Trophoblast cell (in vitro differentiated cells and primary cell): Measurements from ENCODE around the gene ADK.

Experiments
- DNase-seq, 2 donors: peaks; one replicate each; pipeline ENCODE4 v3.0.0-alpha.2; 2016
- H2AFZ ChIP-seq: 2 replicates; pipeline ENCODE4 v1.6.1; 2013; ENCODE audit warnings: low read length, moderate library complexity, mild to moderate bottlenecking; ENCODE audit not compliant: insufficient read depth, poor library complexity
- H2AK5ac ChIP-seq: 2 replicates; pipeline ENCODE4 v1.6.1; 2013; ENCODE audit warnings: mild to moderate bottlenecking, low read length
- H2BK120ac ChIP-seq: 2 replicates; pipeline ENCODE4 v1.6.1; 2013; ENCODE audit warnings: low read length, mild to moderate bottlenecking, moderate library complexity; ENCODE audit not compliant: insufficient read depth, poor library complexity
- H2BK12ac ChIP-seq: 2 replicates; pipeline ENCODE4 v1.6.1; 2013; ENCODE audit warnings: mild to moderate bottlenecking, low read length, moderate library complexity
- H2BK5ac ChIP-seq: 2 replicates; pipeline ENCODE4 v1.6.1; 2013; ENCODE audit warnings: low read length, low read depth, moderate library complexity, mild to moderate bottlenecking; ENCODE audit not compliant: poor library complexity
- H3K14ac ChIP-seq: 2 replicates; pipeline ENCODE4 v1.6.1; 2013; ENCODE audit warnings: mild to moderate bottlenecking, low read length
- H3K18ac ChIP-seq: 2 replicates; pipeline ENCODE4 v1.6.1; 2013; ENCODE audit warnings: mild to moderate bottlenecking, low read length
- H3K23ac ChIP-seq: 2 replicates; pipeline ENCODE4 v1.6.1; 2013; ENCODE audit warnings: low read length
- H3K27ac ChIP-seq: 2 replicates; pipeline ENCODE4 v1.5.1; 2013; ENCODE audit warnings: low read depth, mild to moderate bottlenecking, inconsistent platforms, low read length, moderate library complexity
- H3K27me3 ChIP-seq: 2 replicates; pipeline ENCODE4 v1.6.1; 2013; ENCODE audit warnings: inconsistent platforms, mild to moderate bottlenecking, low read length, moderate library complexity; ENCODE audit not compliant: insufficient read depth
- H3K36me3 ChIP-seq, 2 experiments: 1 replicate in 1 of 2; 2 replicates in 1 of 2; pipeline ENCODE4 v1.6.1; 2013; ENCODE audit warnings: low read length in 2 of 2, mild to moderate bottlenecking in 2 of 2, moderate library complexity in 1 of 2; ENCODE audit not compliant: insufficient read depth in 2 of 2, control insufficient read depth in 1 of 2
- H3K4ac ChIP-seq: 2 replicates; pipeline ENCODE4 v1.6.1; 2013; ENCODE audit warnings: low read depth, mild to moderate bottlenecking, low read length, moderate library complexity
- H3K4me1 ChIP-seq, 2 experiments: 1 replicate in 1 of 2; 2 replicates in 1 of 2; pipeline ENCODE4 v1.6.1; 2013; ENCODE audit warnings: low read length in 2 of 2, mild to moderate bottlenecking in 2 of 2, moderate library complexity in 1 of 2; ENCODE audit not compliant: insufficient read depth in 2 of 2, control insufficient read depth in 1 of 2
- H3K4me2 ChIP-seq: 2 replicates; pipeline ENCODE4 v1.6.1; 2013; ENCODE audit warnings: inconsistent platforms, mild to moderate bottlenecking, low read length, moderate library complexity
- H3K4me3 ChIP-seq: 2 replicates; pipeline ENCODE4 v1.5.1; 2013; ENCODE audit warnings: mild to moderate bottlenecking, low read depth, low read length, inconsistent platforms
- H3K79me1 ChIP-seq: one replicate; pipeline ENCODE4 v1.6.1; 2013; ENCODE audit warnings: low read length
- H3K79me2 ChIP-seq: 2 replicates; pipeline ENCODE4 v1.6.1; 2013; ENCODE audit warnings: low read length, mild to moderate bottlenecking; ENCODE audit not compliant: control insufficient read depth, insufficient read depth, poor library complexity
- H3K9ac ChIP-seq: 2 replicates; pipeline ENCODE4 v1.6.1; 2013; ENCODE audit warnings: mild to moderate bottlenecking, low read length
- H3K9me3 ChIP-seq: 2 replicates; pipeline ENCODE4 v1.6.1; 2013; ENCODE audit warnings: low read depth, mild to moderate bottlenecking, control low read depth, inconsistent platforms, low read length; ENCODE audit not compliant: insufficient read depth
- H4K12ac ChIP-seq: 2 replicates; pipeline ENCODE4 v1.6.1; 2013; ENCODE audit warnings: low read depth, mild to moderate bottlenecking, low read length, moderate library complexity
- H4K8ac ChIP-seq: 2 replicates; pipeline ENCODE4 v1.6.1; 2013; ENCODE audit warnings: low read depth, mild to moderate bottlenecking, low read length, moderate library complexity
- H4K91ac ChIP-seq: one replicate; pipeline ENCODE4 v1.6.1; 2013; ENCODE audit warnings: low read depth, mild to moderate bottlenecking, low read length, moderate library complexity
- WGBS: extraction: QIAGEN DNeasy Blood & Tissue Kit; methylation state at CpG from one replicate; pipeline ENCODE4 v1.1.7; 2013; ENCODE audit warnings: missing lambda C conversion rate; ENCODE audit not compliant: insufficient read length, insufficient coverage; ENCODE audit errors: extremely low coverage; 5-methylcytosine and 5-hydroxymethylcytosine counted together

Gene ADK

GRCh38 chr10:74263996-74264395, 113.0 kb downstream of the ADK start:
- no peak overlapping the region for H4K12ac ChIP-seq
- no peaks in the 10 kb centered on the region for H3K79me2 ChIP-seq
- no peaks in the 10 kb centered on the region for H3K4me1 ChIP-seq
- no peak overlapping the region for H2BK5ac ChIP-seq
- H2BK120ac ChIP-seq: no peak overlapping the region
- H3K9ac ChIP-seq: no peak overlapping the region
- H3K27ac ChIP-seq: no peak overlapping the region
- no peak for DNase-seq
- no peak overlapping the region for H3K14ac ChIP-seq
- peaks cover 0 to 2% of the 10 kb centered on the region in 2 experiments for H3K36me3 ChIP-seq
- H3K23ac ChIP-seq: no peak overlapping the region
- no peak overlapping the region for H3K18ac ChIP-seq
- no peak overlapping the region for H2AFZ ChIP-seq
- H2AK5ac ChIP-seq: no peak overlapping the region
- no peak overlapping the region for H3K4ac ChIP-seq
- H3K4me3 ChIP-seq: no peak overlapping the region
- no peaks in the 10 kb centered on the region for H3K27me3 ChIP-seq
- no peaks in the 10 kb centered on the region for H3K79me1 ChIP-seq
- no peak overlapping the region for H3K4me2 ChIP-seq
- H2BK12ac ChIP-seq: no peak overlapping the region
- no peak overlapping the region for H4K91ac ChIP-seq
- H3K9me3 ChIP-seq: no peaks in the 10 kb centered on the region
- H4K8ac ChIP-seq: no peak overlapping the region

- no peak overlapping the region for H2BK12ac ChIP-seq
- no peak overlapping the region for H3K27ac ChIP-seq
- no peak overlapping the region for H4K8ac ChIP-seq
- no peak overlapping the region for H2BK120ac ChIP-seq
- DNase-seq: no peak
- H3K36me3 ChIP-seq: no peaks in the 10 kb centered on the region
- H3K79me1 ChIP-seq: no peaks in the 10 kb centered on the region
- H4K12ac ChIP-seq: no peak overlapping the region
- H3K9ac ChIP-seq: no peak overlapping the region
- H3K79me2 ChIP-seq: no peaks in the 10 kb centered on the region
- no peak overlapping the region for H3K23ac ChIP-seq
- no peak overlapping the region for H3K4me3 ChIP-seq
- peak overlapping the region; percentile 29 for H2AK5ac ChIP-seq
- no peaks in the 10 kb centered on the region for H3K27me3 ChIP-seq
- H3K4me1 ChIP-seq: no peaks in the 10 kb centered on the region
- no peak overlapping the region for H2BK5ac ChIP-seq
- H4K91ac ChIP-seq: no peak overlapping the region
- no peak overlapping the region for H3K4ac ChIP-seq
- H3K9me3 ChIP-seq: no peaks in the 10 kb centered on the region
- WGBS: no CpG with 5 or more reads among the region's 3 CpGs
- H3K14ac ChIP-seq: no peak overlapping the region
- no peak overlapping the region for H2AFZ ChIP-seq
- H3K4me2 ChIP-seq: no peak overlapping the region
- H3K18ac ChIP-seq: no peak overlapping the region
Measured at GRCh38 chr10:74272288-74272687, 121.3 kb downstream of the ADK start.

GRCh38 chr10:74275755-74276290, 124.8 kb downstream of the ADK start:
- Histone ChIP-seq H3K4me3 (no peak overlapping the region), H2BK5ac (no peak overlapping the region), H3K23ac (no peak overlapping the region), H4K12ac (no peak overlapping the region), H3K9me3 (no peaks in the 10 kb centered on the region), H3K79me1 (no peaks in the 10 kb centered on the region), H3K27ac (no peak overlapping the region), H2BK120ac (no peak overlapping the region), H4K8ac (no peak overlapping the region), H2BK12ac (no peak overlapping the region), H3K79me2 (no peaks in the 10 kb centered on the region), H4K91ac (no peak overlapping the region), H3K36me3 (no peaks in the 10 kb centered on the region), H3K27me3 (no peaks in the 10 kb centered on the region), H3K9ac (no peak overlapping the region), H3K4ac (no peak overlapping the region), H3K14ac (no peak overlapping the region), H3K4me2 (no peak overlapping the region), H3K18ac (no peak overlapping the region), H2AK5ac (no peak overlapping the region), H2AFZ (no peak overlapping the region), H3K4me1 (no peaks in the 10 kb centered on the region)
- no peak for DNase-seq
- WGBS: no CpG with 5 or more reads among the region's 6 CpGs

GRCh38 chr10:74276416-74276815, 125.4 kb downstream of the ADK start:
- no peaks in the 10 kb centered on the region for H3K4me1 ChIP-seq
- H2AFZ ChIP-seq: no peak overlapping the region
- H3K4me2 ChIP-seq: no peak overlapping the region
- no peak overlapping the region for H3K27ac ChIP-seq
- no peak overlapping the region for H2BK120ac ChIP-seq
- no peaks in the 10 kb centered on the region for H3K36me3 ChIP-seq
- H3K18ac ChIP-seq: no peak overlapping the region
- H3K9ac ChIP-seq: no peak overlapping the region
- no peak overlapping the region for H3K4me3 ChIP-seq
- no peak overlapping the region for H4K8ac ChIP-seq
- H3K23ac ChIP-seq: no peak overlapping the region
- H2BK12ac ChIP-seq: no peak overlapping the region
- H2AK5ac ChIP-seq: no peak overlapping the region
- no peaks in the 10 kb centered on the region for H3K79me1 ChIP-seq
- H3K14ac ChIP-seq: no peak overlapping the region
- no peaks in the 10 kb centered on the region for H3K79me2 ChIP-seq
- H3K27me3 ChIP-seq: no peaks in the 10 kb centered on the region
- H3K4ac ChIP-seq: no peak overlapping the region
- no peak overlapping the region for H4K12ac ChIP-seq
- no peak for DNase-seq
- H2BK5ac ChIP-seq: no peak overlapping the region
- no peaks in the 10 kb centered on the region for H3K9me3 ChIP-seq
- no peak overlapping the region for H4K91ac ChIP-seq
